Breast epithelium (tissue), 3 donors: Measurements from ENCODE around the gene SEC14L5.

Experiments
- CTCF ChIP-seq, 3 donors: fragments of 450-650 bp; IDR thresholded peaks; one replicate each; pipeline ENCODE4 v1.5.1; 2016 to 2017; ENCODE audit warnings: antibody characterized with exemption in 3 of 3, mild to moderate bottlenecking in 3 of 3, moderate library complexity in 3 of 3
- POLR2A ChIP-seq: fragments of 450-650 bp; IDR thresholded peaks from one replicate; pipeline ENCODE4 v1.6.1; 2016; ENCODE audit warnings: antibody characterized with exemption, mild to moderate bottlenecking, moderate library complexity
- POLR2AphosphoS5 ChIP-seq, 3 donors: sonication (generic); formaldehyde crosslinking; IDR thresholded peaks; one replicate each; pipeline ENCODE4 v1.6.1; 2017; ENCODE audit warnings: antibody characterized with exemption in 3 of 3

DNA sequence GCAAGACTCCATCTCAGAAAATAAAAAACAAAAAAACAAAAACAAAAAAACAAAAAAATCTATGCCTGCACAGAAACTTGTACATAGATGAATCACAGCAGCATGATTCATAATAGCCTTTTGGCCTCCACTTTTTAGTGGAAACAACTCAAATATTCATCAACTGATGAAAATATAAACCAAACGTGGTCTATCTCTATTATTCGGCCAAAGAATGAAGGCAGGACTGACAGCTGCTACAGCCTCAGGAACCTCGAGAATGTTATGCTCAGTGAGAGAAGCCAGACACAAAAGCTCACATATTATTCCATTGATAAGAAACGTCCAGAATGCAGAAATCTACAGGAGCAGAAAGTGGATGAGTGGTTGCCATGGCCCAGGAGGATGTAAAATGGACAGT lies 41.0 kb upstream of the SEC14L5 start:
- TF ChIP-seq CTCF (IDR thresholded peaks at IDR 0.05) (no peak), POLR2A (no peak), POLR2AphosphoS5 (IDR thresholded peaks at IDR 0.05) (no peak)
